ENCODE results near the gene CSRNP3. TPM values are rescaled to one million over a fixed set of nuclear protein-coding genes. Genes with fewer than 3 reads are reported as not detected.

CSRNP3 gene
- total and polyA plus RNA-seq, 10 of the 15 experiments (the other 5 are each of a cell fraction or from before 2014, with no cell fraction given): 0.03 to 5.2 (median 0.11) TPM; not detected in 1

DNA sequence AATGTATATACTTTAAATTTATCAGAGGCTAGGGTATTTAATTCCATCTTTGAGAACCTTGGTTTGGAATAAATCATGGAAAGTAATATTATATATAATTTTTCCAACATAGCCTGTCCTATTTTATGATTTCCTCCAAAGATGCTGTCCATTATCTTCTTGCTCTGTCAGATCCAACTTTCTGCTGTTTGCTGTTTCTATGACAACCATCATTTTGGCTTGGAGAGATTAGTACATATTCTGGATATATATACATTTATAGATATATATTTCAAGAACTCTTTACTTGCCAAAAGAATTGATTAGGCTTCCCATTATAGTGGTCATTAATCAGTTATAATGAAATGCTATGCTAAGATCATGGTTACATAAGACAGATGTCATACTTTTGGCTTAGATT lies 31.3 kb downstream of the CSRNP3 start:
- no TSS peak for BruUV-seq (replicated peaks)

More for the DNA sequence above, 31.3 kb downstream of the CSRNP3 start:
- no peak overlapping the region for H3K27ac ChIP-seq (ENCODE audit: control insufficient read depth, insufficient read depth)
- ChIA-PET SMC1A (ENCODE audit: uncharacterized antibody, unreplicated experiment) (interaction anchor here (0.6 to 1.7 kb wide), 4 partner anchors 10 to 65 kb away, joined by 3 to 5 read pairs (median 4); no protein-coding TSS in a partner anchor), CTCF (interaction anchor here (0.6 to 1.4 kb wide), 3 partner anchors 18 to 98 kb away, joined by 3 to 4 read pairs (median 3); no protein-coding TSS in a partner anchor), RAD21 (ENCODE audit: unreplicated experiment) (no interaction called here), POLR2A (no interaction called here)
- in situ Hi-C loops (cut with MboI): no loop called here
- H3K4me2 ChIP-seq (ENCODE audit: control insufficient read depth, insufficient read depth): no peak overlapping the region
- no peaks in the 10 kb centered on the region for H3K79me2 ChIP-seq (ENCODE audit: control insufficient read depth, insufficient read depth, low read length)
- no peak overlapping the region for H3K4me3 ChIP-seq
- TF ChIP-seq GABPA (IDR thresholded peaks at IDR 0.05; ENCODE audit: low read depth) (no peak), SUPT20H (IDR thresholded peaks at IDR 0.05; ENCODE audit: borderline replicate concordance, control insufficient read depth, low read depth, low read length) (no peak), POLR2AphosphoS2 (IDR thresholded peaks at IDR 0.05; ENCODE audit: low read depth, low read length) (no peak), TCF7 (IDR thresholded peaks at IDR 0.05; ENCODE audit: borderline replicate concordance) (no peak), TBL1XR1 (IDR thresholded peaks at IDR 0.05; ENCODE audit: low read depth, low read length) (no peak), EED (IDR thresholded peaks at IDR 0.05; ENCODE audit: low read depth) (no peak), CREM (IDR thresholded peaks at IDR 0.05; ENCODE audit: low read depth) (no peak)
- TF ChIP-seq, protein P1, sequence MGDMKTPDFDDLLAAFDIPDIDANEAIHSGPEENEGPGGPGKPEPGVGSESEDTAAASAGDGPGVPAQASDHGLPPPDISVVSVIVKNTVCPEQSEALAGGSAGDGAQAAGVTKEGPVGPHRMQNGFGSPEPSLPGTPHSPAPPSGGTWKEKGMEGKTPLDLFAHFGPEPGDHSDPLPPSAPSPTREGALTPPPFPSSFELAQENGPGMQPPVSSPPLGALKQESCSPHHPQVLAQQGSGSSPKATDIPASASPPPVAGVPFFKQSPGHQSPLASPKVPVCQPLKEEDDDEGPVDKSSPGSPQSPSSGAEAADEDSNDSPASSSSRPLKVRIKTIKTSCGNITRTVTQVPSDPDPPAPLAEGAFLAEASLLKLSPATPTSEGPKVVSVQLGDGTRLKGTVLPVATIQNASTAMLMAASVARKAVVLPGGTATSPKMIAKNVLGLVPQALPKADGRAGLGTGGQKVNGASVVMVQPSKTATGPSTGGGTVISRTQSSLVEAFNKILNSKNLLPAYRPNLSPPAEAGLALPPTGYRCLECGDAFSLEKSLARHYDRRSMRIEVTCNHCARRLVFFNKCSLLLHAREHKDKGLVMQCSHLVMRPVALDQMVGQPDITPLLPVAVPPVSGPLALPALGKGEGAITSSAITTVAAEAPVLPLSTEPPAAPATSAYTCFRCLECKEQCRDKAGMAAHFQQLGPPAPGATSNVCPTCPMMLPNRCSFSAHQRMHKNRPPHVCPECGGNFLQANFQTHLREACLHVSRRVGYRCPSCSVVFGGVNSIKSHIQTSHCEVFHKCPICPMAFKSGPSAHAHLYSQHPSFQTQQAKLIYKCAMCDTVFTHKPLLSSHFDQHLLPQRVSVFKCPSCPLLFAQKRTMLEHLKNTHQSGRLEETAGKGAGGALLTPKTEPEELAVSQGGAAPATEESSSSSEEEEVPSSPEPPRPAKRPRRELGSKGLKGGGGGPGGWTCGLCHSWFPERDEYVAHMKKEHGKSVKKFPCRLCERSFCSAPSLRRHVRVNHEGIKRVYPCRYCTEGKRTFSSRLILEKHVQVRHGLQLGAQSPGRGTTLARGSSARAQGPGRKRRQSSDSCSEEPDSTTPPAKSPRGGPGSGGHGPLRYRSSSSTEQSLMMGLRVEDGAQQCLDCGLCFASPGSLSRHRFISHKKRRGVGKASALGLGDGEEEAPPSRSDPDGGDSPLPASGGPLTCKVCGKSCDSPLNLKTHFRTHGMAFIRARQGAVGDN (IDR thresholded peaks at IDR 0.05): no peak
- TF ChIP-seq, protein P2, sequence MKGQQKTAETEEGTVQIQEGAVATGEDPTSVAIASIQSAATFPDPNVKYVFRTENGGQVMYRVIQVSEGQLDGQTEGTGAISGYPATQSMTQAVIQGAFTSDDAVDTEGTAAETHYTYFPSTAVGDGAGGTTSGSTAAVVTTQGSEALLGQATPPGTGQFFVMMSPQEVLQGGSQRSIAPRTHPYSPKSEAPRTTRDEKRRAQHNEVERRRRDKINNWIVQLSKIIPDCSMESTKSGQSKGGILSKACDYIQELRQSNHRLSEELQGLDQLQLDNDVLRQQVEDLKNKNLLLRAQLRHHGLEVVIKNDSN (IDR thresholded peaks at IDR 0.05; ENCODE audit: borderline replicate concordance, extremely low read length, insufficient read depth, low read depth, low read length): no peak
- TF ChIP-seq, protein P3, sequence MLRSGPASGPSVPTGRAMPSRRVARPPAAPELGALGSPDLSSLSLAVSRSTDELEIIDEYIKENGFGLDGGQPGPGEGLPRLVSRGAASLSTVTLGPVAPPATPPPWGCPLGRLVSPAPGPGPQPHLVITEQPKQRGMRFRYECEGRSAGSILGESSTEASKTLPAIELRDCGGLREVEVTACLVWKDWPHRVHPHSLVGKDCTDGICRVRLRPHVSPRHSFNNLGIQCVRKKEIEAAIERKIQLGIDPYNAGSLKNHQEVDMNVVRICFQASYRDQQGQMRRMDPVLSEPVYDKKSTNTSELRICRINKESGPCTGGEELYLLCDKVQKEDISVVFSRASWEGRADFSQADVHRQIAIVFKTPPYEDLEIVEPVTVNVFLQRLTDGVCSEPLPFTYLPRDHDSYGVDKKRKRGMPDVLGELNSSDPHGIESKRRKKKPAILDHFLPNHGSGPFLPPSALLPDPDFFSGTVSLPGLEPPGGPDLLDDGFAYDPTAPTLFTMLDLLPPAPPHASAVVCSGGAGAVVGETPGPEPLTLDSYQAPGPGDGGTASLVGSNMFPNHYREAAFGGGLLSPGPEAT (IDR thresholded peaks at IDR 0.05; ENCODE audit: low read depth): no peak
- no peak overlapping the region for H3K9ac ChIP-seq (ENCODE audit: control insufficient read depth, insufficient read depth, low read length)
- no peaks in the 10 kb centered on the region for H3K36me3 ChIP-seq (ENCODE audit: control insufficient read depth in 2 of 2, insufficient read depth in 2 of 2, low read length in 1 of 2)
- H3K9me3 ChIP-seq (replicated peaks; ENCODE audit: control insufficient read depth, insufficient read depth, low read length): no peaks in the 10 kb centered on the region
- no peaks in the 10 kb centered on the region for H3K27me3 ChIP-seq (replicated peaks in 1 of 2; ENCODE audit: control insufficient read depth in 2 of 2, insufficient read depth in 2 of 2, low read length in 1 of 2)
- FAIRE-seq (no peak), DNase-seq (ENCODE audit: low read depth, low spot score) (no peak), ATAC-seq (no peak)
- intact Hi-C loops (cut with micrococcal nuclease; ENCODE audit: unreplicated experiment): no loop called here
- no peaks in the 10 kb centered on the region for H4K20me1 ChIP-seq (ENCODE audit: control insufficient read depth, insufficient read depth)
- H2AFZ ChIP-seq (ENCODE audit: control insufficient read depth, low read depth, low read length): no peak overlapping the region
- H3K4me1 ChIP-seq (ENCODE audit: control insufficient read depth, insufficient read depth, low read length): no peaks in the 10 kb centered on the region

All from GM12878 (cell line).